OCI-LY7 (cell line): ENCODE results near the gene PARD3.

Experiments used
- EZH2phosphoT487 ChIP-seq: fragments of 200-600 bp; sonication (generic); IDR thresholded peaks from 2 replicates; pipeline ENCODE4 v1.6.1; 2018; ENCODE audit warnings: low read depth, borderline replicate concordance, mild to moderate bottlenecking, mixed run types, antibody characterized with exemption, low read length, moderate library complexity, mixed read lengths
- TF ChIP-seq, protein P1 (sequence below): fragments of 200-600 bp; sonication (generic); conservative IDR thresholded peaks from 2 replicates; pipeline ENCODE4 v1.5.1; 2014; ENCODE audit warnings: mild to moderate bottlenecking, antibody characterized with exemption, low read length, moderate library complexity, mixed read lengths

- TF ChIP-seq, protein P1, sequence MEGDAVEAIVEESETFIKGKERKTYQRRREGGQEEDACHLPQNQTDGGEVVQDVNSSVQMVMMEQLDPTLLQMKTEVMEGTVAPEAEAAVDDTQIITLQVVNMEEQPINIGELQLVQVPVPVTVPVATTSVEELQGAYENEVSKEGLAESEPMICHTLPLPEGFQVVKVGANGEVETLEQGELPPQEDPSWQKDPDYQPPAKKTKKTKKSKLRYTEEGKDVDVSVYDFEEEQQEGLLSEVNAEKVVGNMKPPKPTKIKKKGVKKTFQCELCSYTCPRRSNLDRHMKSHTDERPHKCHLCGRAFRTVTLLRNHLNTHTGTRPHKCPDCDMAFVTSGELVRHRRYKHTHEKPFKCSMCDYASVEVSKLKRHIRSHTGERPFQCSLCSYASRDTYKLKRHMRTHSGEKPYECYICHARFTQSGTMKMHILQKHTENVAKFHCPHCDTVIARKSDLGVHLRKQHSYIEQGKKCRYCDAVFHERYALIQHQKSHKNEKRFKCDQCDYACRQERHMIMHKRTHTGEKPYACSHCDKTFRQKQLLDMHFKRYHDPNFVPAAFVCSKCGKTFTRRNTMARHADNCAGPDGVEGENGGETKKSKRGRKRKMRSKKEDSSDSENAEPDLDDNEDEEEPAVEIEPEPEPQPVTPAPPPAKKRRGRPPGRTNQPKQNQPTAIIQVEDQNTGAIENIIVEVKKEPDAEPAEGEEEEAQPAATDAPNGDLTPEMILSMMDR, result no peak
- no peak for TF ChIP-seq EZH2phosphoT487
These were observed 36.9 kb downstream of the PARD3 start for GRCh38 chr10:34778237-34778636.
